CD4-positive, alpha-beta T cell treated with Interleukin-6 for 4 hours (primary cell): ENCODE results near the gene CLDN10.
"Not testable (repeated sequence)": the region's sequence is repeated elsewhere in the genome, so short reads cannot be mapped to it uniquely, and the experiment has no call there.

ENCODE experiments used
- DNase-seq: peaks from one replicate; pipeline ENCODE4 v3.0.0-alpha.2; 2020; ENCODE audit warnings: mixed read lengths

Gene CLDN10

GRCh38 chr13:95541911-95542474 lies 10.5 kb upstream of the CLDN10 start:
- no peak for DNase-seq

DNA sequence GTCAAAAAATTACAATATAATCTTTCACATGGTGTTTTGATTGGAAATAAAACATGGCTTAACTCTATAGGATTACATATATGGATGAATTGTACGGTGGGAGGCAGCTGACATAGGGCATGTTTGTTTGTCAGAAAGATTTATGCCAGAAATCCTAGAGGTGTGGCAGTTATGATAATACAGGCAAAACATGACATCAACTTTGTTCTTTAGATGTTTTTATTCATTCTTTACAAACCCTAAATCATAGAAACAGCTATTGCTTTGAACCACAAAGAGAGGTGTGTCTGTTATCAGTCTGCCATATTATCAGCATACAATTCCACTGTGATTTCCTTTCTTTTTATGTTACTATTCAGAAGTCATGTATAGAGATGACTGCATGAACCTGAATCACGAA lies 8.2 kb upstream of the CLDN10 start:
- DNase-seq: no peak

GRCh38 chr13:95546919-95547318 lies 5.6 kb upstream of the CLDN10 start:
- DNase-seq: no peak

- no peak for DNase-seq
Measured at GRCh38 chr13:95547531-95548167, 4.9 kb upstream of the CLDN10 start.

GRCh38 chr13:95552208-95552538 lies 347 bp upstream of the CLDN10 start:
- no peak for DNase-seq

GRCh38 chr13:95553581-95554385 lies 1.3 kb downstream of the CLDN10 start:
- DNase-seq: no peak

DNA sequence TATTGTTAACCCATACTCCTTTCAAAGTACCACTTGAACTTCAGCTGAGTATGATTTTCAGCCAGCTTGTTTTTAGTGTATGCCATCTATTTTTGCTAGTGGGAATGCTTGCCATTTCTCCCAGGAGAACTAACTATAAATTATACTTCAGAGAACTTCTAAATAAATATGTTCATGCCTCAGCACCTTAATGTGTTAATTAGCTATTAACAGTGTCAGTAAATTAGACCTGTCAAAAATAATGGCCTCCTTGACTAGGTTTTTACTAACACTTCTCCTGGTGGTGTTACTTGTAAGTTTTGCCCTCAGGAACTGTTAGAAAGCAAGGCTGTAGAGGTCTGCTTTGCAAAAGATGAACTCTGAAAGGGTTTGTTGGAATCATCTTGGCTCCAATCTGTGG lies 4.5 kb downstream of the CLDN10 start:
- DNase-seq: no peak

GRCh38 chr13:95559100-95559499 lies 6.6 kb downstream of the CLDN10 start:
- no peak for DNase-seq

GRCh38 chr13:95560387-95560786 lies 7.9 kb downstream of the CLDN10 start:
- no peak for DNase-seq

- DNase-seq: no peak
Measured at GRCh38 chr13:95564091-95564490, 11.6 kb downstream of the CLDN10 start.

DNA sequence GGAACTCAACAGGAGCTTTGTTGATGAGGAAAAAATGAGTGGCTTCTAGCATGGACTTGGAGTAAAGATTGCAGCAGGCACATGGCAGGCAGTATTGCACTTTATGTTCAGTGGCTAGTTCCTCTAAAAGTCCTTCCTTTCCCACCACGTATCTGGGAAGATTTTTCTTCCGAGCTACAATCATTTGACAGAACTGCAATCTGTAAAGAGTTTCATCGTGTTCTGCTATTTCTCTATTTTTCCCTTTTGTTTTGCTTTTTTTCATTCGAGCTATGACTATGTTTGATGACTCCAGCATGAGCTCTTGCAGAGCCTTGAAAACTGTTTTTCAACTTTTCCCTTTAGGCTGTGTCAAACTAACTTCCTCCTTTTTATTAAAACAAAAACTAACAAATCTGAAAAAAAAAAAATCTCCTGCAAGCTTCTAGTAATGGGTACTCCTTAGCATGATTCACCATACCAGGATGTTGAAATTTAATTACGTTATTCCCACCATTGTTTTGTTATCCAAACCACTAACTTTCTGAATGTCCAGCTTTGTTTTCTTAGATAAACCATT lies 12.3 kb downstream of the CLDN10 start:
- no peak for DNase-seq

DNA sequence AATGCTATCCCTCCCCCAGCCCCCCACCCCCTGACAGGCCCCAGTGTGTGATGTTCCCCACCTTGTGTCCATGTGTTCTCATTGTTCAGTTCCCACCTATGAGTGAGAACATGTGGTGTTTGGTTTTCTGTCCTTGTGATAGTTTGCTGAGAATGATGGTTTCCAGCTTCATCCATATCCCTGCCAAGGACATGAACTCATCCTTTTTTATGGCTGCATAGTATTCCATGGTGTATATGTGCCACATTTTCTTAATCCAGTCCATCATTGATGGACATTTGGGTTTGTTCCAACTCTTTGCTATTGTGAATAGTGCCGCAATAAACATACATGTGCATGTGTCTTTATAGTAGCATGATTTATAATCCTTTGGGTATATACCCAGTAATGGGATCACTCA lies 13.2 kb downstream of the CLDN10 start:
- DNase-seq: not testable (repeated sequence)

GRCh38 chr13:95568131-95568530 lies 15.6 kb downstream of the CLDN10 start:
- DNase-seq: no peak

DNA sequence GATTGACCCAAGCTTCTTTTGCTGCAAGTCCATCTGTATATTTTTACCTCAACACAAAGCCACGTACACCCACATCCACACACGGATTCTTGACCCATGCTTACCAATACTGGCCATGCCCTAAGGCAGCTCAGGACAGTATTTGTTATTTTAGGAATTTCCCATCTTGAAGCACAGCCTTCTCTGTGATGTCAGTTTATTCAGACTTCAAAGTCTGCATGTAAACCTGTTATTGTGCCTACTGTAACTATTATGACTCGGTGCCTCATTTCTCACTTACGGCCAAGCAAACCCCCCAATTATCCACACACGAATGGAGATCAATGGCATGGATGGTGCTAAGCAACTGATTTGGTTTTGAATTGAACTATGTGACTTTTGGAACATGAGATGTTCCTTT lies 17.5 kb downstream of the CLDN10 start:
- DNase-seq: no peak

- DNase-seq: no peak
Measured at GRCh38 chr13:95571941-95572340, 19.4 kb downstream of the CLDN10 start.

DNA sequence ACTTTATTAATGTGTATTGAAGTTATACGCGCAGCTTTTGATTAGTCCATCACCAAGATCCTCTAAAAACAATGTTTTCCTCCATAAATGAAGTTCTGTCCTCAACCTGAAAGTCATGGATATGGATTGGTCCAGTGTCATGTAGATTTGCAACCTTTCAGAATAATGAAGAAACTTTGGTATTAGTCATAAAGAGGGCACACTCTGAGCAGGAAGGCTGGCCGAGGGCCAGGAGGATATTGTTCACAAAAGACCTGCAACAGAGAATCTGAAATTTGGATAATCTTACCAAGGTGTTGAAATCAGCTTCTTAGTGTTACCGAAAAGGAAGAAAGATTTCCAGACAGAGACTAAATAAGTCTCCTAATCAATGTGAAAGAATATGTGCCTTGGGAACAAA lies 20.7 kb downstream of the CLDN10 start:
- DNase-seq: no peak

- DNase-seq: no peak
Measured at GRCh38 chr13:95579303-95579702, 26.8 kb downstream of the CLDN10 start.

GRCh38 chr13:95585867-95586266 lies 33.3 kb downstream of the CLDN10 start:
- DNase-seq: no peak

DNA sequence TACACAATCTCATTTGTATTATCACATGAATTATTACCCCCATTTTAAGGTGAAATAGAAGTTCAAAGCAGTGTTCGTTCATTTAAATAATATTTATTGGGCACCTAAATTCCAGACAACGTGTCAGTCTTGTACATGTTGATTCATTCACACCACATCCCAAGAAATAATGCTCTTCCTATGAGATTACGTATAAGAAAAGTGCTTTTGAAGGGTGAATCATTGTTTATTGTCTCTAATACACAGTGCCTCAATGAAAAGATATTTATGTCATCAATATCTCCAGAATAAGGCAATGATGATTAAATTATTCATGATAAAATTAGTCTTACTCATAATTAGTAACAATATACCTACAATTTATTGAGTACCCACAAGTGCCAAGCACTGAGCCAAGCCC lies 35.6 kb downstream of the CLDN10 start:
- DNase-seq: no peak

DNA sequence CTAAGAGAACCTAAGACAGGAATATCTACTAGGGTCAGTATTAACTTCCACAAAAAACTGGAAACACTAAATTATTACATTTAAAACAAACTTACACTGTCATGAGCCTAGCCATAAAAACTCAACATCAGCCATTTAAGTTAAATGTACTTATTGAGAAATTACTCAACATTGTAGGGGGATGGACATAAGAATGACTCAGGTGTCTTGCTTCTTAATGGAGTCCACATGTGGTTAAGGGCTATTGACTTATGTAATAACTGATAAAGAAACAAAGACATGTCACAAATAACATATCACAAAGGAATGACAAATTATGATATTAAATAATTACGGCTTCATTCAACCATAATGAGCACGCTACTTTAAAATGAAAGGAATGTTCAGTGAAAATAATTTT lies 36.2 kb downstream of the CLDN10 start:
- no peak for DNase-seq

DNA sequence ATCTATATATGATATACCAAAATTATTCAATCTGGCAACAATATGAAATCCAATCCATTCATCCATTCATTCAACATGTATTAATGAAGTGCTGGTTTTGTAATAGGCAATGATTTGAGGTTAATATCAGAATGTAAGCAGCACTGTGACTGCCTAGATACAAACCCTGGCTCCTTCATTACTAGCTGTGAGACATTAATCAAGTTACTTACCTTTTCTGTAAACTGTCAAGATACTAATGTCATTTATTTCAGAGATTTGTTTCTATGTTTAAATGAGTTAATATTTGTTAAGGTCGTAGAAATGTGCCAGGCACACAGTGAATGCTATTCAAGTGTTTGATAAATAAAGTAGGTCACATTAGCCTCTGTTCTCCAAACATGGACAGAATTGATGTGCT lies 40.9 kb downstream of the CLDN10 start:
- no peak for DNase-seq

DNA sequence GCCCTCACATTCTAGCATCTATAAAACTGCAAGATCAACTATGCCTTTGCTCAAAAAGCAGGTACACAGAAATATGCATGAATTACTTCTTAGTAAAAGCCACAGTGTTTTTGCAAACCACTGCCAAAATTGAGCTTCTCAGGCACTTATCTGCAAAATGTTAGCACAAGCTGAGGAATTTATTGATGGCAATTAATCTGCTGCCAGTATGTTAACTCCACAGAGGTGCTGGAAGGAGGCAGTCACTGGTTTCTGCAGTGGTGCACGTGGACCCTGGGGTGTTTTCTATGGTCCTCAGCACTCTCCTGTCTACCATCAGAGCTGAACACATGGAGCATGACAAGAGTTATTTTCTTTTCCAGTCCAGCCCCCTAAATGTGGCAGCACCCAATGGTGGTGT lies 44.2 kb downstream of the CLDN10 start:
- no peak for DNase-seq

DNA sequence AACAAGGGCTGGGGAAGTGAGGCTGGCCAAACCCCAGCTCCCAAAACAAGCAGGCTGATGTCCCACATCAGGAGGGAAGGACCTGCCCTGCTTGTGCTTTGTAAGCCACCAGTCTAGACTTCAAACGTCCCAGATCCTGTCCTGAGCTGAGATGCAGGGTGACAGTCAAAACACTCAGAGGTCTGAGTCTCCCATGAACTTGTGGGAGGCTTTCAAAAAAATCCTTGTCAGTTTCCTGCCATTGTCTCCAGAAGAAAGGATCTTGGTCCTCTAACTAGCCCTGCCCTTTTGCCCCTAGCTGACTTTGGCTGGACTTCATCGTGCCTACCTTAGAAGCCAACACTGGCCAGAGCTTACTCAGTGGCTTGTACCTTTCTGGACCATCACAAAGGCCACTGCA lies 48.7 kb downstream of the CLDN10 start:
- no peak for DNase-seq

DNA sequence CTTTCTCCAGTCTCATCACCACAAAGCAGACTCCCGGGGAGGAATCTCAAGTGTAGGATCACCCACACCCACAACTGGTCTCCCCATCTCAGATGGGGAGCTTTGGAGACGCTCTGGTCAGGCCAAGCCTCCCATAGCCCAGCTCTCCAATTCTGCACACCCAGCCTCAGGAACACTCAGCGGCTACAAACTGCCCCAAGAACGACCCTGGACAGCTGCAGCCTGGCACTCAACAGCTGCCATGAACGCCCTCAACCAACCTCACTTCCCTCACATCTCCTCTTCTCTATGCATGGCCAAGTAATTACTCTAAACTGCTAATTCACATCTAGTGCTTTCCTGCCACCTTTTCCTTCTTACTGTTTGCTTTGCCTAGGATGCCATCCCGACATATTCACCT lies 49.4 kb downstream of the CLDN10 start:
- no peak for DNase-seq
